B cell (primary cell): ENCODE measurements around the gene NEDD4.

Source experiments
- CTCF ChIP-seq: fragments of 200-600 bp; IDR thresholded peaks from one replicate; pipeline ENCODE4 v1.8.0; 2022; ENCODE audit warnings: antibody characterized with exemption, mild to moderate bottlenecking
- EZH2 ChIP-seq: IDR thresholded peaks from 2 replicates; pipeline ENCODE4 v1.6.1; 2012; ENCODE audit warnings: borderline replicate concordance, low read depth, mild to moderate bottlenecking, moderate library complexity, low read length; ENCODE audit not compliant: insufficient read depth, poor library complexity, severe bottlenecking

- TF ChIP-seq CTCF (no peak), EZH2 (no peak)
These were observed 2.9 kb downstream of the NEDD4 start for GRCh38 chr15:55990516-55990915.
